GM19099 (cell line): ENCODE measurements around the gene MTHFR.

Source experiments
- POLR2A ChIP-seq: IDR thresholded peaks from 3 replicates; pipeline ENCODE4 v1.6.1; 2011; ENCODE audit warnings: low read depth; ENCODE audit not compliant: insufficient read length; ENCODE audit errors: extremely low read depth

Gene MTHFR

DNA sequence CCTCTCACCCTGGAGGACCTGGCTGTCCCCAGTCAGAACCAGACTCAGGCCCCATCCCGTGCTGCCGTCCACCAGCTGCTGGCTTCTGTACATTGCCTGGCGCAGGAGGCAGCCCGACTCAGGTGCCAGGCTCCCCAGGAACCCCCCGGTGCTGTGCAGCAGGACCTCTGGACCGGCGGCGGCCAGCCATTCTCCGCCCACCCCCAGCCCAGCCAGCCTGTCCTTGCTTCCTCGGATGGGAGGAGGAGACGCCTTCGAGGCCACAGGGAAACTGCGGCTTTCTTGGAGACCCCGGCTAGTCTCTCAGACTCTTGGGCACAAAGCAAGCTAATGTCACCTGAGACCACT lies 39.4 kb downstream of the MTHFR start:
- no peak for TF ChIP-seq POLR2A

GRCh38 chr1:11765661-11766428 lies 39.9 kb downstream of the MTHFR start:
- TF ChIP-seq POLR2A, result no peak

GRCh38 chr1:11764519-11764918 lies 41.2 kb downstream of the MTHFR start:
- no peak for TF ChIP-seq POLR2A

DNA sequence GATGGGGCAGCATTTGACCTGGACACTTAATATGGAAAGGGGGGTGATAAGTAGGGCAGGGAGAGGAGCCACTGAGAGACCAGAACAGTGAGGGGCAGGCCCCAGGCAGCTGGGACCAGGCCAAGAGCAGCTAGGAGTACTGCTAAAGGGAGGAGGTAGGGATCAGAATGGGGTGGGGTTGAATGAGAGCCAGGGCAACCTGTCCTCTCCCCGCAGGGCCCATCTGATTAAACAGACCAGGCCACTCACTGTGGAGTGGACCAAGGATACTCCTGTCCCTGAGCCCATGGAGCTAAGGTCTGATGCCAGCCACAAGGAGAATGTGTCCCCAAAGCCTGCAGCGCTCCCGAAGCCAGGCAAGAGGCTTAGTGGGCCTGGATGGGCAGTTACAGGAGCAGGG lies 41.6 kb downstream of the MTHFR start:
- TF ChIP-seq POLR2A, result no peak

DNA sequence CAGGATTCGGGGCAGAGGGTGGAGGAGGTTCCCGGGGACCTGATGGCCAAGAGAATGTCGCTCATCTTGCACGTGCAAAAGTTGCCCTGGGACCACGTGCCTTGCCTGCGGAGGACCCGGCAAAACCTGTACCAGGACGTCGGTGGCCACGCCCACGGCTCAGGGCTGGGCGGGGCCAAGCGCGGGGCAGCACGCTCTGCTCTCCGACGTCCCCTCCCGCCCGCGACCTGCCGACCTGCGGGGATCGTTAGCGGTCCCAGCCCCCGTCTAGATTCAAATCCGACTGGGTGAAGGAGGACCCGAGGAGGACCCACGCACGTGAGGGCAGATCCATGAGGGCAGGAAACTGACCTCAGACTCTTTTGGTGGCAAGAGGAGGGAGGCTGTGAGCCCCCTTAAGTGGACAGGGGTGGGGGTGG lies 43.8 kb downstream of the MTHFR start, which contains the start of gene C1orf167:
TSS of gene C1orf167 (plus strand) at position 206 of the 419 bp plus-strand sequence. CDS start 2,208 bp downstream, outside the sequence.
- TF ChIP-seq POLR2A, result no peak

GRCh38 chr1:11761285-11761684 lies 44.5 kb downstream of the MTHFR start:
- no peak for TF ChIP-seq POLR2A

DNA sequence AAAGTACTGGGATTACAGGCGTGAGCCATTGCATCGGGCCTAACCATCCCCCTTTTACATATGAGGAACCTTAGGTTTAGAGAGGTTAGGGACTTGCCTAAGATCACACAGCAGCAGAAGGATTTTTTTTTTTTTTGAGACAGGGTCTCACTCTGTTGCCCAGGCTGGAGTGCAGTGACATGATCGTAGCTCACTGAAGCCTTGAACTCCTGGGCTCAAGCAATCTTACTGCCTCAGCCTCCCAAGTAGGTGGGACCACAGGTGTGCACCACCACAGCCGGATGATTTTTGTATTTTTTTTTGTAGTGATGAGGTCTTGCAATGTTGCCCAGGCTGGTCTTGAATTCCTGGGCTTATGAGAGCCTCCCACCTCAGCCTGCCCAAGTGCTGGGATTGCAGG lies 46.0 kb downstream of the MTHFR start:
- TF ChIP-seq POLR2A, result no peak

GRCh38 chr1:11757047-11757446 lies 48.7 kb downstream of the MTHFR start:
- no peak for TF ChIP-seq POLR2A

GRCh38 chr1:11753555-11754208 lies 52.1 kb downstream of the MTHFR start:
- no peak for TF ChIP-seq POLR2A

GRCh38 chr1:11752359-11753088 lies 53.2 kb downstream of the MTHFR start:
- TF ChIP-seq POLR2A, result no peak

- TF ChIP-seq POLR2A, result no peak
Measured at GRCh38 chr1:11751087-11751486, 54.7 kb downstream of the MTHFR start.

DNA sequence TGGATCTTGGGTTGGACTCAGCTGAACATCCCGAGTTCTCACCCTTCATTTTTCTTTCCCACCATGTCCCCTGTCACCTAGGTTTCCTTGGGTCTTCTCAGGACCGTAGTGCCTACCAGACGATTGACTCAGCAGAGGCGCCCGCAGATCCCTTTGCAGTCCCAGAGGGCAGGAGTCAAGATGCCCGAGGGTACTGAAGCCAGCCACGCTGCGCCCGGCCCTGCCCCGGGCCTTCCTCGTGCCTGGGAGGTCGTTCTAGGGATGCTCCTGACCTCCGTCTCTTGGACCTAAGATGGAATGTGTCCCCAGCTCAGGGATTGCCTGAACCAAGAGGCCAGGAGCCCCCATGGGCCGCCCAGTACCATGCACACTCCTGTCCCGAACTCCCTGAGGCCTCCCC lies 55.8 kb downstream of the MTHFR start:
- TF ChIP-seq POLR2A, result no peak

- TF ChIP-seq POLR2A, result no peak
Measured at GRCh38 chr1:11749203-11749689, 56.5 kb downstream of the MTHFR start.

DNA sequence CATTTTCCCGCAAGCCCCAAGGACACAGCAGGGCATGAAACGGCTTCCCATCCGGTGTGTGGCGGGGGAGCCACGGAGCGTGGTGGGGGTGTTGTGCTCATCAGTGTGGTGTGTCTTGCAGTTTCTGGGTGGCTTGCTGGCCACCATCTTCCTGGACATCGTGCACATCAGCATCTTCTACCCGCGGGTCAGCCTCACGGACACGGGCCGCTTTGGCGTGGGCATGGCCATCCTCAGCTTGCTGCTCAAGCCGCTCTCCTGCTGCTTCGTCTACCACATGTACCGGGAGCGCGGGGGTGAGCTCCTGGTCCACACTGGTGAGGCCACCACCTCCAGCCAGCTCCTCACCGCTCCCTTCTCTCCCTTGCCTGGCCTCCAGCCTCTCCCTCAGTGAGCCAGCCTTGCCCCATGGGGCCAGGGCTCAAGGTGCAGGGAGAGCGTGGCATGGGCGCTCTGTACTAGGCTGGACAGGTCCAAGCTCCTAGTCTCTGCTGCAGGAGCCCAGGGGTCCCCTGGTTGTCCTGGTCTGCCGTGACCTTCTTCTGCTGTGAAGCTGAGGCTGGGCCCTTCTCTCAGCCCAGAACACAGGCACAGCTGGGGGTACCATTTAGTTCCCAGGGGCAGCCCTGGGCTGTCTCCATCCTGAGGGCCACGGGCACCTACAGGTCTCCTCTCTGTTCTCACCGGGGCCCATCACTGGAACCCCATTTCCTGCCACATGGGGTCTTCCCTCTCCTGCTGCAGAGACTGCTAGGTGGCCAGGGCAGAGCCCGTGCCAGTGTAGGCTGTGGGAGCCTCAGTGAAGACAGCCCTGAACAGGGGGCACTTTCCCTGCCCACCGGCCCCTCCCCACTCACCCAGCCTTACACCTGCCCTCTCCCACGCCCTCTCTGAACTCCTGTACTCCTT lies 57.2 kb downstream of the MTHFR start:
- no peak for TF ChIP-seq POLR2A
